GM23338 (cell line): ENCODE measurements around the gene RHEBL1. TPM values are rescaled to one million over a fixed set of nuclear protein-coding genes. Genes with fewer than 3 reads are reported as not detected.

Source experiments
- ATAC-seq: fragments of 200-7000 bp; cut with Tn5 transposase; 3 replicates; pipeline ENCODE4 v1.9.1; 2020
- DNase-seq: peaks from one replicate; pipeline ENCODE4 v3.0.0-alpha.2; 2015; ENCODE audit warnings: low spot score
- H2AFZ ChIP-seq: fragments of 200-600 bp; sonication (generic); 2 replicates; pipeline ENCODE4 v1.8.0; 2016; ENCODE audit warnings: antibody characterized with exemption, mild to moderate bottlenecking, moderate library complexity
- H3F3A ChIP-seq: fragments of 200-600 bp; sonication (generic); replicated peaks from 2 replicates; pipeline ENCODE4 v1.8.0; 2017; ENCODE audit warnings: antibody characterized with exemption, mixed run types, low read depth
- H3K27ac ChIP-seq: fragments of 200-600 bp; sonication (generic); 2 replicates; pipeline ENCODE4 v1.6.1; 2016; ENCODE audit warnings: low read depth
- H3K27me3 ChIP-seq: fragments of 200-600 bp; sonication (generic); 2 replicates; pipeline ENCODE4 v1.8.0; 2016; ENCODE audit warnings: mild to moderate bottlenecking, mixed run types, moderate library complexity; ENCODE audit not compliant: insufficient read depth
- H3K36me3 ChIP-seq: fragments of 200-600 bp; sonication (generic); 2 replicates; pipeline ENCODE4 v1.8.0; 2016; ENCODE audit warnings: mild to moderate bottlenecking; ENCODE audit not compliant: insufficient read depth
- H3K4me1 ChIP-seq: fragments of 200-600 bp; sonication (generic); 2 replicates; pipeline ENCODE4 v1.8.0; 2016; ENCODE audit warnings: mild to moderate bottlenecking, moderate library complexity; ENCODE audit not compliant: insufficient read depth
- H3K4me2 ChIP-seq: fragments of 200-600 bp; sonication (generic); 2 replicates; pipeline ENCODE4 v1.7.1; 2017; ENCODE audit warnings: mixed run types
- H3K4me3 ChIP-seq: fragments of 200-600 bp; sonication (generic); 2 replicates; pipeline ENCODE4 v1.6.1; 2016; ENCODE audit warnings: mixed run types
- H3K79me2 ChIP-seq: fragments of 200-600 bp; sonication (generic); replicated peaks from 2 replicates; pipeline ENCODE4 v1.8.0; 2017; ENCODE audit warnings: mild to moderate bottlenecking; ENCODE audit not compliant: insufficient read depth
- H3K9me2 ChIP-seq: fragments of 200-600 bp; sonication (generic); 2 replicates; pipeline ENCODE4 v1.8.0; 2017; ENCODE audit not compliant: insufficient read depth
- H4K20me1 ChIP-seq: fragments of 200-600 bp; sonication (generic); replicated peaks from 2 replicates; pipeline ENCODE4 v1.8.0; 2017; ENCODE audit warnings: mild to moderate bottlenecking; ENCODE audit not compliant: insufficient read depth
- H3K27ac Mint-ChIP-seq: 2 replicates; pipeline ENCODE4 v1.8.0; 2020; ENCODE audit warnings: inconsistent platforms, mild to moderate bottlenecking, moderate library complexity, mixed read lengths
- H3K27me3 Mint-ChIP-seq: 3 replicates; pipeline ENCODE4 v1.8.0; 2022; ENCODE audit warnings: low read depth, mild to moderate bottlenecking, moderate library complexity, mixed read lengths, inconsistent platforms; ENCODE audit not compliant: insufficient read depth, poor library complexity
- H3K36me3 Mint-ChIP-seq: 3 replicates; pipeline ENCODE4 v1.8.0; 2021; ENCODE audit warnings: low read depth, mild to moderate bottlenecking, inconsistent platforms, moderate library complexity, mixed read lengths
- H3K4me1 Mint-ChIP-seq: 3 replicates; pipeline ENCODE4 v1.8.0; 2020; ENCODE audit warnings: mild to moderate bottlenecking, inconsistent platforms, mixed read lengths
- H3K4me3 Mint-ChIP-seq: 3 replicates; pipeline ENCODE4 v1.8.0; 2021; ENCODE audit warnings: moderate library complexity, mild to moderate bottlenecking, inconsistent platforms, mixed read lengths
- H3K9me3 Mint-ChIP-seq: 3 replicates; pipeline ENCODE4 v1.8.0; 2020; ENCODE audit warnings: moderate library complexity, mild to moderate bottlenecking, inconsistent platforms, mixed read lengths
- CREB1 ChIP-seq: fragments of 250-450 bp; sonication (Bioruptor Pico); IDR thresholded peaks from 2 replicates; pipeline ENCODE4 v1.5.0; 2020; ENCODE audit warnings: low read depth, mild to moderate bottlenecking, moderate library complexity
- CTCF ChIP-seq, 2 experiments: fragments of 200-600 bp in 1 of 2; sonication (generic) in 1 of 2; conservative IDR thresholded peaks; 2 replicates each; pipeline versions ENCODE4 v1.5.1 to v1.6.1; 2016 to 2017; ENCODE audit warnings: antibody characterized with exemption in 2 of 2, low read depth in 2 of 2, mild to moderate bottlenecking in 2 of 2, moderate library complexity in 1 of 2
- ETS1 ChIP-seq: IDR thresholded peaks from 2 replicates; pipeline ENCODE4 v1.6.1; 2016; ENCODE audit warnings: antibody characterized with exemption
- EZH2 ChIP-seq: fragments of 200-600 bp; sonication (generic); IDR thresholded peaks from one replicate; pipeline ENCODE4 v1.8.0; 2017; ENCODE audit warnings: antibody characterized with exemption, mild to moderate bottlenecking, low read depth; ENCODE audit not compliant: unreplicated experiment
- JUNB ChIP-seq: IDR thresholded peaks from one replicate; pipeline ENCODE4 v1.6.1; 2016; ENCODE audit warnings: antibody characterized with exemption; ENCODE audit not compliant: unreplicated experiment
- NANOG ChIP-seq: IDR thresholded peaks from 2 replicates; pipeline ENCODE4 v1.6.1; 2016; ENCODE audit warnings: antibody characterized with exemption, borderline replicate concordance
- POLR2AphosphoS5 ChIP-seq: IDR thresholded peaks from 2 replicates; pipeline ENCODE4 v1.6.1; 2016; ENCODE audit warnings: antibody characterized with exemption, low read depth
- STAT1 ChIP-seq: IDR thresholded peaks from one replicate; pipeline ENCODE4 v1.6.1; 2016; ENCODE audit warnings: antibody characterized with exemption; ENCODE audit not compliant: unreplicated experiment
- ZNF462 ChIP-seq: fragments of 250-450 bp; sonication (Bioruptor Pico); IDR thresholded peaks from 2 replicates; pipeline ENCODE4 v1.5.0; 2020; ENCODE audit warnings: mild to moderate bottlenecking, moderate library complexity
- polyA plus RNA-seq: library from polyadenylated mRNA; unstranded; fragments of >200 nt; fragmentation: Nextera tagmentation; extraction: Ambion mirVana; gene quantifications from 2 replicates; pipeline ENCODE4 v1.2.1, GENCODE V29; 2016
- total RNA-seq: library from RNA; depleted of rRNA; stranded (reverse); fragments of >200 nt; shearing (Covaris generic); gene quantifications from 2 replicates; pipeline ENCODE4 v1.2.3, GENCODE V29; 2014

RHEBL1 gene
- total and polyA plus RNA-seq, 2 experiments from 2014 or later: 9.4 to 11.8 TPM

GRCh38 chr12:49054096-49054495, 15.7 kb downstream of the RHEBL1 start:
- TF ChIP-seq ZNF462 (CRISPR knock-in tag) (no peak), JUNB (no peak), POLR2AphosphoS5 (no peak), ETS1 (no peak), CREB1 (CRISPR knock-in tag) (no peak), CTCF (conservative IDR thresholded peaks at IDR 0.05; ENCODE audit: low read depth in 2 of 2) (no peak), EZH2 (no peak), NANOG (no peak), STAT1 (no peak)
- Mint-ChIP-seq H3K4me3 (no peak overlapping the region), H3K36me3 (peaks cover 68% of the 10 kb centered on the region), H3K27me3 (peaks cover 15% of the 10 kb centered on the region), H3K9me3 (no peaks in the 10 kb centered on the region), H3K27ac (no peak overlapping the region), H3K4me1 (peaks cover 41% of the 10 kb centered on the region)
- Histone ChIP-seq H3K27me3 (no peaks in the 10 kb centered on the region), H3K79me2 (peaks cover 56% of the 10 kb centered on the region), H3K4me2 (no peak overlapping the region), H3K27ac (no peak overlapping the region), H3F3A (no peaks in the 10 kb centered on the region), H3K9me2 (no peaks in the 10 kb centered on the region), H2AFZ (no peak overlapping the region), H3K36me3 (peaks cover 20% of the 10 kb centered on the region; the same call in 1 of the 2 replicates), H4K20me1 (peaks cover 64% of the 10 kb centered on the region), H3K4me3 (no peak overlapping the region), H3K4me1 (peaks cover 29% of the 10 kb centered on the region)
- ATAC-seq (no peak), DNase-seq (no peak)
